ENCODE results near the gene TIGD1. TPM values are rescaled to one million over a fixed set of nuclear protein-coding genes. Genes with fewer than 3 reads are reported as not detected.
A peak's percentile ranks its signal among the peaks of the same experiment; 100 is the strongest.

The TIGD1 gene
- total and polyA plus RNA-seq, 2 donors from 2014 or later = 4.8 to 7.0 TPM

- no peaks in the 10 kb centered on the region for H3K36me3 ChIP-seq (ENCODE audit: control insufficient read depth in 2 of 3, insufficient read depth in 3 of 3, low read length in 3 of 3)
- no peak for TF ChIP-seq CTCF (IDR thresholded peaks at IDR 0.05; ENCODE audit: borderline replicate concordance, extremely low read depth, insufficient read depth)
- no peak overlapping the region for H3K9ac ChIP-seq (ENCODE audit: low read length in 3 of 3)
- no peak for FAIRE-seq
- no peaks in the 10 kb centered on the region for H3K4me1 ChIP-seq (ENCODE audit: control insufficient read depth in 2 of 3, insufficient read depth in 2 of 3, low read depth in 1 of 3, low read length in 3 of 3)
- H3K27ac ChIP-seq (ENCODE audit: low read depth in 2 of 2, low read length in 2 of 2) = no peak overlapping the region
- H3K4me3 ChIP-seq (ENCODE audit: low read length in 3 of 3) = no peak overlapping the region
- no peaks in the 10 kb centered on the region for H3K9me3 ChIP-seq (ENCODE audit: control insufficient read depth in 2 of 3, insufficient read depth in 1 of 3, low read length in 3 of 3)
- peak in 1 of 5 donors; percentile 75 for DNase-seq
- intact Hi-C loops (cut with DNase I) = no loop called here
- peaks cover 7% of the 10 kb centered on the region for H3K27me3 ChIP-seq (ENCODE audit: control insufficient read depth, insufficient read depth, low read length)
Observed at GRCh38 chr2:232501794-232502390, 48.5 kb downstream of the TIGD1 start.

GRCh38 chr2:232501331-232501771 is 49.0 kb downstream of the TIGD1 start:
- H3K9me3 ChIP-seq (ENCODE audit: control insufficient read depth in 2 of 3, insufficient read depth in 1 of 3, low read length in 3 of 3) = no peaks in the 10 kb centered on the region
- H3K4me3 ChIP-seq (ENCODE audit: low read length in 3 of 3) = no peak overlapping the region
- no peak overlapping the region for H3K27ac ChIP-seq (ENCODE audit: low read depth in 2 of 2, low read length in 2 of 2)
- H3K27me3 ChIP-seq (ENCODE audit: control insufficient read depth, insufficient read depth, low read length) = peaks cover 7% of the 10 kb centered on the region
- no peaks in the 10 kb centered on the region for H3K36me3 ChIP-seq (ENCODE audit: control insufficient read depth in 2 of 3, insufficient read depth in 3 of 3, low read length in 3 of 3)
- DNase-seq = no peak
- H3K9ac ChIP-seq (ENCODE audit: low read length in 3 of 3) = no peak overlapping the region
- no peaks in the 10 kb centered on the region for H3K4me1 ChIP-seq (ENCODE audit: control insufficient read depth in 2 of 3, insufficient read depth in 2 of 3, low read depth in 1 of 3, low read length in 3 of 3)
- intact Hi-C loops (cut with DNase I) = no loop called here
- TF ChIP-seq CTCF (IDR thresholded peaks at IDR 0.05; ENCODE audit: borderline replicate concordance, extremely low read depth, insufficient read depth) = no peak
- FAIRE-seq = no peak

- no peak for TF ChIP-seq CTCF (IDR thresholded peaks at IDR 0.05; ENCODE audit: borderline replicate concordance, extremely low read depth, insufficient read depth)
- no peaks in the 10 kb centered on the region for H3K36me3 ChIP-seq (ENCODE audit: control insufficient read depth in 2 of 3, insufficient read depth in 3 of 3, low read length in 3 of 3)
- no peaks in the 10 kb centered on the region for H3K9me3 ChIP-seq (ENCODE audit: control insufficient read depth in 2 of 3, insufficient read depth in 1 of 3, low read length in 3 of 3)
- FAIRE-seq (no peak), DNase-seq (no peak)
- no peak overlapping the region for H3K27ac ChIP-seq (ENCODE audit: low read depth in 2 of 2, low read length in 2 of 2)
- no peak overlapping the region for H3K9ac ChIP-seq (ENCODE audit: low read length in 3 of 3)
- H3K4me1 ChIP-seq (ENCODE audit: control insufficient read depth in 2 of 3, insufficient read depth in 2 of 3, low read depth in 1 of 3, low read length in 3 of 3) = no peaks in the 10 kb centered on the region
- H3K27me3 ChIP-seq (ENCODE audit: control insufficient read depth, insufficient read depth, low read length) = no peaks in the 10 kb centered on the region
- intact Hi-C loops (cut with DNase I) = no loop called here
- H3K4me3 ChIP-seq (ENCODE audit: low read length in 3 of 3) = no peak overlapping the region
Observed at GRCh38 chr2:232498452-232498851, 51.9 kb downstream of the TIGD1 start.

Other genes starting within 250 kb of the TIGD1 start
- gene ALPP, start 171.8 kb downstream of the TIGD1 start, total RNA-seq = not detected
- gene ALPP, start 171.8 kb downstream of the TIGD1 start, polyA plus RNA-seq (ENCODE audit: insufficient read depth, low read depth, low replicate concordance) = not detected
- not detected for gene ALPG, start 143.7 kb downstream of the TIGD1 start, total RNA-seq
- gene ALPG, start 143.7 kb downstream of the TIGD1 start, polyA plus RNA-seq (ENCODE audit: insufficient read depth, low read depth, low replicate concordance) = not detected
- gene ALPI, start 94.4 kb downstream of the TIGD1 start, total RNA-seq = 0.09 TPM
- gene ALPI, start 94.4 kb downstream of the TIGD1 start, polyA plus RNA-seq (ENCODE audit: insufficient read depth, low read depth, low replicate concordance) = 0.49 TPM
- gene ECEL1, start 62.7 kb downstream of the TIGD1 start, total RNA-seq = 6.7 TPM
- gene ECEL1, start 62.7 kb downstream of the TIGD1 start, polyA plus RNA-seq (ENCODE audit: insufficient read depth, low read depth, low replicate concordance) = 8.5 TPM
- gene PRSS56, start 30.2 kb downstream of the TIGD1 start, total RNA-seq = not detected
- gene PRSS56, start 30.2 kb downstream of the TIGD1 start, polyA plus RNA-seq (ENCODE audit: insufficient read depth, low read depth, low replicate concordance) = not detected
- not detected for gene CHRND, start 24.4 kb downstream of the TIGD1 start, total RNA-seq
- not detected for gene CHRND, start 24.4 kb downstream of the TIGD1 start, polyA plus RNA-seq (ENCODE audit: insufficient read depth, low read depth, low replicate concordance)
- not detected for gene CHRNG, start 10.9 kb downstream of the TIGD1 start, total RNA-seq
- gene CHRNG, start 10.9 kb downstream of the TIGD1 start, polyA plus RNA-seq (ENCODE audit: insufficient read depth, low read depth, low replicate concordance) = not detected
- 79.2 TPM for gene EIF4E2, start 132 bp upstream of the TIGD1 start, total RNA-seq
- 78.3 TPM for gene EIF4E2, start 132 bp upstream of the TIGD1 start, polyA plus RNA-seq (ENCODE audit: insufficient read depth, low read depth, low replicate concordance)
- gene EFHD1, start 83.0 kb upstream of the TIGD1 start, total RNA-seq = 129 TPM
- 280 TPM for gene EFHD1, start 83.0 kb upstream of the TIGD1 start, polyA plus RNA-seq (ENCODE audit: insufficient read depth, low read depth, low replicate concordance)
- 79.8 TPM for gene GIGYF2, start 146.8 kb upstream of the TIGD1 start, total RNA-seq
- gene GIGYF2, start 146.8 kb upstream of the TIGD1 start, polyA plus RNA-seq (ENCODE audit: insufficient read depth, low read depth, low replicate concordance) = 13.5 TPM
- not detected for gene KCNJ13, start 226.0 kb upstream of the TIGD1 start, total RNA-seq
- gene KCNJ13, start 226.0 kb upstream of the TIGD1 start, polyA plus RNA-seq (ENCODE audit: insufficient read depth, low read depth, low replicate concordance) = 2.0 TPM

Measured in kidney (tissue), 14 donors.